ENCODE data around the gene CFAP69. TPM values are rescaled to one million over a fixed set of nuclear protein-coding genes. Genes with fewer than 3 reads are reported as not detected.

Gene CFAP69
- total RNA-seq, 1 experiment from 2014 or later = 2.4 TPM

- H3K27me3 ChIP-seq (replicated peaks; ENCODE audit: insufficient read depth, low read depth, low read length, poor library complexity) = peaks cover 20% of the 10 kb centered on the region
- H3K9me3 ChIP-seq (ENCODE audit: low read depth, low read length, poor library complexity, severe bottlenecking) = no peaks in the 10 kb centered on the region
- ChIA-PET CTCF (no interaction called here), POLR2A (ENCODE audit: low non-redundant PET) (no interaction called here)
- TF ChIP-seq EZH2 (IDR thresholded peaks at IDR 0.05; ENCODE audit: borderline replicate concordance, low read depth, low read length, poor library complexity, severe bottlenecking) = no peak
- TF ChIP-seq CTCF (conservative IDR thresholded peaks at IDR 0.05; ENCODE audit: low read depth, low read length) = no peak
- no peaks in the 10 kb centered on the region for H3K4me1 ChIP-seq (ENCODE audit: insufficient read depth, low read length, poor library complexity, severe bottlenecking)
- intact Hi-C loops (cut with micrococcal nuclease; ENCODE audit: unreplicated experiment) = no loop called here
- no peaks in the 10 kb centered on the region for H3K36me3 ChIP-seq (ENCODE audit: insufficient read depth, low read length, poor library complexity, severe bottlenecking)
- H3K27ac ChIP-seq (ENCODE audit: low read depth, low read length, poor library complexity, severe bottlenecking) = no peak overlapping the region
- peak overlapping the region; percentile 47 for H3K4me3 ChIP-seq (ENCODE audit: low read depth, low read length, poor library complexity, severe bottlenecking)
- no TSS peak for BruUV-seq (replicated peaks)
- DNase-seq (ENCODE audit: low spot score) = no peak
Measured at GRCh38 chr7:90320418-90320800, 75.4 kb downstream of the CFAP69 start.

DNA sequence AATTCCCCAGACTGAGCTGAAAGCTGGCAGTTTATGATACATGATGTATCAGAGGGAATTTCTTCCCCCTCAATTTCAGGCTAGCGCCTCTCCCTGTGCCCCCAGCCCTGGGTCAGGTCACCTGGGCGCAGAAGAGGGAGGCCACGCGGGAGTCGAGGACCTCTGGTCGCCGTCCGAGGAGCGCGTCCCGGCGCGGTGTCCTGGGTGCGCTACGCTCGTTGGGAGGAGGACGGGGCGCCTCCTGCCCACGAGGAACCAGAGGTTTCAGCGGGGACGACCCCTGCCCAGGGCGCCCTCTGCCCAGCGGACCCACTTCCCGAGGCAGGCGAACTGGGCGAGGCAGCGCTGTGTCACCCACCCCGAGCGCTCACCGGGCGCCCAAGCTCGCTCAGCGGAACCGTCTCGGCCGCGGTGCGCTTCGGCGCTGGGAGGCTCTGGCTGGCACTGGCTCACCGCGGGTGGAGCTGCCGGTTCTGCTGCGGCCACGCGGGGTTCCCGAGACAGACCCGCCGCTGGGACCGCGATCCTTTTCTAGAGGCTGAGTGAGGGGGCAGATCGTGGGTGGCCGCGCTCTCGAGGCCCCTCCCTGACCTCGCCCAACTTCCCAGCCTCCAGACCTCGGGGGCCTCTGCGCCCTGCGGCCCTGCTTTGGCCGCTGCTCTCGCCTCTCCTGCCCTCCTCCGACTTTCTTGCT, 76.0 kb downstream of the CFAP69 start, which contains the start of gene FAM237B:
Gene FAM237B (minus strand): TSS at position 504 of the 694 bp plus-strand sequence. CDS start 1,556 bp downstream, outside the sequence.
- ChIA-PET POLR2A (ENCODE audit: low non-redundant PET) (no interaction called here), CTCF (no interaction called here)
- Histone ChIP-seq H3K4me3 (ENCODE audit: low read depth, low read length, poor library complexity, severe bottlenecking) (peak within 1 kb of the TSS; percentile 47), H3K27ac (ENCODE audit: low read depth, low read length, poor library complexity, severe bottlenecking) (no peak within 1 kb of the TSS), H3K4me1 (ENCODE audit: insufficient read depth, low read length, poor library complexity, severe bottlenecking) (no peaks in the 10 kb centered on the region), H3K36me3 (ENCODE audit: insufficient read depth, low read length, poor library complexity, severe bottlenecking) (no peaks in the 10 kb centered on the region), H3K27me3 (replicated peaks; ENCODE audit: insufficient read depth, low read depth, low read length, poor library complexity) (peaks cover 20% of the 10 kb centered on the region), H3K9me3 (ENCODE audit: low read depth, low read length, poor library complexity, severe bottlenecking) (no peaks in the 10 kb centered on the region)
- DNase-seq (ENCODE audit: low spot score) = peak; percentile 48
- intact Hi-C loops (cut with micrococcal nuclease; ENCODE audit: unreplicated experiment) = no loop called here
- BruUV-seq (replicated peaks) = no TSS peak
- no peak for TF ChIP-seq CTCF (conservative IDR thresholded peaks at IDR 0.05; ENCODE audit: low read depth, low read length)
- TF ChIP-seq EZH2 (IDR thresholded peaks at IDR 0.05; ENCODE audit: borderline replicate concordance, low read depth, low read length, poor library complexity, severe bottlenecking) = no peak

GRCh38 chr7:90322837-90323236, 77.9 kb downstream of the CFAP69 start:
- no peak for DNase-seq (ENCODE audit: low spot score)
- Histone ChIP-seq H3K27me3 (replicated peaks; ENCODE audit: insufficient read depth, low read depth, low read length, poor library complexity) (peaks cover 20% of the 10 kb centered on the region), H3K9me3 (ENCODE audit: low read depth, low read length, poor library complexity, severe bottlenecking) (no peaks in the 10 kb centered on the region), H3K36me3 (ENCODE audit: insufficient read depth, low read length, poor library complexity, severe bottlenecking) (no peaks in the 10 kb centered on the region), H3K4me1 (ENCODE audit: insufficient read depth, low read length, poor library complexity, severe bottlenecking) (no peaks in the 10 kb centered on the region), H3K27ac (ENCODE audit: low read depth, low read length, poor library complexity, severe bottlenecking) (no peak overlapping the region), H3K4me3 (ENCODE audit: low read depth, low read length, poor library complexity, severe bottlenecking) (no peak overlapping the region)
- ChIA-PET POLR2A (ENCODE audit: low non-redundant PET) (no interaction called here), CTCF (no interaction called here)
- BruUV-seq (replicated peaks) = no TSS peak
- intact Hi-C loops (cut with micrococcal nuclease; ENCODE audit: unreplicated experiment) = no loop called here
- TF ChIP-seq CTCF (conservative IDR thresholded peaks at IDR 0.05; ENCODE audit: low read depth, low read length) (no peak), EZH2 (IDR thresholded peaks at IDR 0.05; ENCODE audit: borderline replicate concordance, low read depth, low read length, poor library complexity, severe bottlenecking) (no peak)
